Endodermal cell (in vitro differentiated cells): ENCODE measurements around the gene ZMPSTE24. TPM values are rescaled to one million over a fixed set of nuclear protein-coding genes. Genes with fewer than 3 reads are reported as not detected.

ENCODE experiments used
- DNase-seq: peaks from one replicate; pipeline ENCODE4 v3.0.0-alpha.2; 2017
- H3K27ac ChIP-seq: 2 replicates; pipeline ENCODE4 v1.5.1; 2013; ENCODE audit warnings: mild to moderate bottlenecking, low read depth, low read length, moderate library complexity
- H3K27me3 ChIP-seq: 2 replicates; pipeline ENCODE4 v1.6.1; 2013; ENCODE audit warnings: mild to moderate bottlenecking, low read length, moderate library complexity; ENCODE audit not compliant: insufficient read depth, control insufficient read depth, poor library complexity, severe bottlenecking
- H3K36me3 ChIP-seq: 2 replicates; pipeline ENCODE4 v1.7.0; 2013; ENCODE audit warnings: mild to moderate bottlenecking, low read length, moderate library complexity; ENCODE audit not compliant: control insufficient read depth, insufficient read depth
- H3K4me1 ChIP-seq: one replicate; pipeline ENCODE4 v1.7.0; 2013; ENCODE audit warnings: low read length; ENCODE audit not compliant: control insufficient read depth, insufficient read depth
- H3K4me3 ChIP-seq: 2 replicates; pipeline ENCODE4 v1.5.1; 2013; ENCODE audit warnings: mild to moderate bottlenecking, low read length, moderate library complexity
- H3K9ac ChIP-seq: 2 replicates; pipeline ENCODE4 v1.6.1; 2013; ENCODE audit warnings: mild to moderate bottlenecking, low read length, moderate library complexity; ENCODE audit not compliant: poor library complexity, severe bottlenecking; ENCODE audit errors: extremely low read depth
- H3K9me3 ChIP-seq: 2 replicates; pipeline ENCODE4 v1.6.1; 2013; ENCODE audit warnings: mild to moderate bottlenecking, low read length, moderate library complexity; ENCODE audit not compliant: control insufficient read depth
- H3K27ac Mint-ChIP-seq: 2 replicates; pipeline ENCODE4 v1.8.0; 2020; ENCODE audit warnings: mixed read lengths
- H3K27me3 Mint-ChIP-seq: 2 replicates; pipeline ENCODE4 v1.8.0; 2021; ENCODE audit warnings: mild to moderate bottlenecking, mixed read lengths; ENCODE audit not compliant: insufficient read depth
- H3K36me3 Mint-ChIP-seq: 2 replicates; pipeline ENCODE4 v1.8.0; 2020; ENCODE audit warnings: low read depth, mixed read lengths
- H3K4me1 Mint-ChIP-seq: 2 replicates; pipeline ENCODE4 v1.8.0; 2020; ENCODE audit warnings: mixed read lengths
- H3K4me3 Mint-ChIP-seq: 2 replicates; pipeline ENCODE4 v1.8.0; 2020; ENCODE audit warnings: mild to moderate bottlenecking, moderate library complexity, mixed read lengths
- H3K9me3 Mint-ChIP-seq: 2 replicates; pipeline ENCODE4 v1.8.0; 2020; ENCODE audit warnings: mild to moderate bottlenecking, mixed read lengths
- WGBS, 2 experiments: methylation state at CpG; one replicate each; pipeline versions ENCODE4 v1.1.5 to v1.1.7; 2013; ENCODE audit warnings: missing lambda C conversion rate in 2 of 2, mixed read lengths in 1 of 2; ENCODE audit not compliant: insufficient coverage in 1 of 2, insufficient read length in 1 of 2; 5-methylcytosine and 5-hydroxymethylcytosine counted together
- total RNA-seq, 2 donors: library from RNA; stranded (reverse); fragmentation: NEBNext Ultra II Directional in 1 of 2; extraction: Animal tissue kit (Norgen Biotek cat#: 25700) in 1 of 2; gene quantifications; 2 replicates in 1 of 2; 3 replicates in 1 of 2; pipeline ENCODE4 v1.2.1, GENCODE V29; 2021
- TF ChIP-seq, protein P1 (sequence below): fragments of 200-600 bp; sonication (generic); conservative IDR thresholded peaks from 2 replicates; pipeline ENCODE4 v1.5.0; 2021; ENCODE audit warnings: antibody characterized with exemption, mild to moderate bottlenecking

ZMPSTE24 gene
- total RNA-seq, 2 donors from 2014 or later, result 41.4 to 42.4 TPM

DNA sequence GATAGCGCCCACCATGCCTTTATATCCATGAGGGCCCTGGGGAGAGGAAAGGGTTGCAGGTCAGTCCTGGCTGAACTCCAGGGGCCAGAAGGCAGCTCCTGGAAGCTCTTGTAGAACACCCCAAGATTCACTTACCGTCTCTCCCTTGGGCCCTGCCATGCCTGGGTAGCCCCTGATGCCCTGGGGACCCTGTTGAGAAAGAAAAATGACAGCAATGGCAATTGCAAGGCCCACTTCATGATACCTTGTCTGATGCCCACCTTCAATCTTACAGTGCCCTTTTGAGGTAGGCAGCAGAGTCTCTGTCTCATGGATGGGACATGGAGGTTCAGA lies 52.1 kb downstream of the ZMPSTE24 start:
- peaks cover 57% of the 10 kb centered on the region for H3K36me3 Mint-ChIP-seq

DNA sequence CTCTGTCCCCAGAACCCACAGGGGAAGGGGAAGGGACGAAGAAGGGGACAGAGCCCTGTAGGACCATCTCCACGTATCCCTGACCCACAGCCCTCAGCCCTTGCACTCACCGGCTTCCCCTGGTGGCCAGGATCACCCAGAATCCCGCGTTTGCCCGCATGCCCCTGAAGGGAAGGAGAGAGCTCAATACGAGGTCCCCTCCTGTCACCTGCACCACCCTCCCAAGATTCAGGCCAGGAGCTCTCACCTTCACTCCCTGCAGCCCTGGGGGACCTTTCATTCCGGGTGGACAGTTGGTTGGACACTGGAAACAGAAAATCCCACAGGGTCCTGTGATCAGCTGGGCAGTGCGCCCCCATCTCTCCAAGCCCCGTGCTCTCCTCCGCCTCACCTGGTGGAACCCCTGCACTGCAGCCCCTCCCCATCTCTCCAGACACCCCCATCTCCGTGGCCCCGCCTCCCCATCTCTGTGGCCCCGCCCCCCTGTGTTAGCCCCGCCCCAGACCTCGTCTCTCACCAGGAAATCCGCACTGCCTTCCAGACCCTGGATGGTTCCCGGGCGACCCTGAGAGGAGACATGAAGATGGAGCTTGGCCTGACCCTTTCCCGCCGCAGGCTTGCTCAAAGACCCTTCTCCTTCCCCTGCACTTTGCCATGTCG lies 53.1 kb downstream of the ZMPSTE24 start:
- Mint-ChIP-seq H3K27me3 (peaks cover 14% of the 10 kb centered on the region), H3K4me3 (no peak overlapping the region), H3K4me1 (peaks cover 11% of the 10 kb centered on the region), H3K9me3 (no peaks in the 10 kb centered on the region), H3K36me3 (peaks cover 49% of the 10 kb centered on the region), H3K27ac (no peak overlapping the region)
- TF ChIP-seq, protein P1, sequence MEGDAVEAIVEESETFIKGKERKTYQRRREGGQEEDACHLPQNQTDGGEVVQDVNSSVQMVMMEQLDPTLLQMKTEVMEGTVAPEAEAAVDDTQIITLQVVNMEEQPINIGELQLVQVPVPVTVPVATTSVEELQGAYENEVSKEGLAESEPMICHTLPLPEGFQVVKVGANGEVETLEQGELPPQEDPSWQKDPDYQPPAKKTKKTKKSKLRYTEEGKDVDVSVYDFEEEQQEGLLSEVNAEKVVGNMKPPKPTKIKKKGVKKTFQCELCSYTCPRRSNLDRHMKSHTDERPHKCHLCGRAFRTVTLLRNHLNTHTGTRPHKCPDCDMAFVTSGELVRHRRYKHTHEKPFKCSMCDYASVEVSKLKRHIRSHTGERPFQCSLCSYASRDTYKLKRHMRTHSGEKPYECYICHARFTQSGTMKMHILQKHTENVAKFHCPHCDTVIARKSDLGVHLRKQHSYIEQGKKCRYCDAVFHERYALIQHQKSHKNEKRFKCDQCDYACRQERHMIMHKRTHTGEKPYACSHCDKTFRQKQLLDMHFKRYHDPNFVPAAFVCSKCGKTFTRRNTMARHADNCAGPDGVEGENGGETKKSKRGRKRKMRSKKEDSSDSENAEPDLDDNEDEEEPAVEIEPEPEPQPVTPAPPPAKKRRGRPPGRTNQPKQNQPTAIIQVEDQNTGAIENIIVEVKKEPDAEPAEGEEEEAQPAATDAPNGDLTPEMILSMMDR, result peak; percentile 52
- WGBS, 2 experiments, result 88 to 93% methylated on average over 3 to 22 of the region's 22 CpGs
- no peaks in the 10 kb centered on the region for H3K9me3 ChIP-seq
- peaks cover 5% of the 10 kb centered on the region for H3K27me3 ChIP-seq
- no peak overlapping the region for H3K4me3 ChIP-seq
- H3K27ac ChIP-seq, result no peak overlapping the region
- H3K4me1 ChIP-seq, result peaks cover 10% of the 10 kb centered on the region
- peak; percentile 72 for DNase-seq
- peaks cover 61% of the 10 kb centered on the region for H3K36me3 ChIP-seq
- no peak overlapping the region for H3K9ac ChIP-seq

More for the DNA sequence above, 52.1 kb downstream of the ZMPSTE24 start:
- peaks cover 7% of the 10 kb centered on the region for H3K27me3 Mint-ChIP-seq
- Histone ChIP-seq H3K4me3 (no peak overlapping the region), H3K9me3 (no peaks in the 10 kb centered on the region), H3K4me1 (peaks cover 9% of the 10 kb centered on the region), H3K36me3 (peaks cover 68% of the 10 kb centered on the region), H3K27me3 (no peaks in the 10 kb centered on the region), H3K9ac (no peak overlapping the region), H3K27ac (no peak overlapping the region)
- TF ChIP-seq, protein P1, result no peak
- no peak overlapping the region for H3K4me3 Mint-ChIP-seq
- 99% methylated on average over 2 of the region's 2 CpGs; no CpG with 5 or more reads in 1 of the 2 experiments for WGBS, 2 experiments
- peaks cover 11% of the 10 kb centered on the region for H3K4me1 Mint-ChIP-seq
- no peak overlapping the region for H3K27ac Mint-ChIP-seq
- no peaks in the 10 kb centered on the region for H3K9me3 Mint-ChIP-seq
- DNase-seq, result no peak

DNA sequence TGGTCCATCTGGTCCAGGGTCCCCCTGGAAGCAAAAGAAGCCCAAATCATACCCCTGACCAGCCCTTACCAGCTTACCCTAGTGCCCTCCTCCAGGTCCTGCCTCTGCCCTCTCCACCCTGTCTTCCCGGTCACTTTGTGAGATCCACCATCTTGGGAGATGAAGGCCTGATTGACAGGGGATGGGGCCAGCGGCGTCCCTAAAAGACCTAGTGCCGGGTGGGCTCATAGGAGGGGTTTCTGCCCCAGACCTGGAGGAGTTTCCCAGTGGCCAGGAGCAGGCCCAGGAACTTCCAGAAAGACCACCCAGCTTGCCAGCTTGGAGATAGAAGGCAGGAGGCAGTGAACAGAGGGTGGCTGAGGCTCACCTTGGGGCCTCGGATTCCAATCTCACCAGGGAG lies 53.7 kb downstream of the ZMPSTE24 start:
- Histone ChIP-seq H3K27me3 (peaks cover 9% of the 10 kb centered on the region), H3K36me3 (peaks cover 55% of the 10 kb centered on the region), H3K27ac (no peak overlapping the region), H3K4me1 (peaks cover 10% of the 10 kb centered on the region), H3K9ac (no peak overlapping the region), H3K4me3 (no peak overlapping the region), H3K9me3 (no peaks in the 10 kb centered on the region)
- TF ChIP-seq, protein P1, result no peak
- Mint-ChIP-seq H3K4me3 (no peak overlapping the region), H3K36me3 (peaks cover 43% of the 10 kb centered on the region), H3K9me3 (no peaks in the 10 kb centered on the region), H3K27me3 (peaks cover 16% of the 10 kb centered on the region), H3K27ac (no peak overlapping the region), H3K4me1 (peaks cover 11% of the 10 kb centered on the region)
- no peak for DNase-seq
- WGBS, 2 experiments, result 95 to 100% methylated on average over 3 to 5 of the region's 5 CpGs
